Nucleus accumbens (tissue), 56 donors: ENCODE data around the gene NPLOC4.
"Not testable (repeated sequence)": the region's sequence is repeated elsewhere in the genome, so short reads cannot be mapped to it uniquely, and the experiment has no call there.

Source experiments
- DNase-seq, 56 donors: peaks; one replicate each; lab custom pipeline; 2025; lab: John Stamatoyannopoulos, UW

The NPLOC4 gene

GRCh38 chr17:81539571-81539900, 97.4 kb downstream of the NPLOC4 start:
- no peak for DNase-seq

- DNase-seq: no peak
Observed at GRCh38 chr17:81538651-81539570, 98.0 kb downstream of the NPLOC4 start.

GRCh38 chr17:81537856-81538555, 98.9 kb downstream of the NPLOC4 start:
- no peak for DNase-seq

- peak in 1 of 56 donors; percentile 11 for DNase-seq
Observed at GRCh38 chr17:81537343-81537855, 99.5 kb downstream of the NPLOC4 start.

- no peak for DNase-seq
Observed at GRCh38 chr17:81536299-81537290, 100.3 kb downstream of the NPLOC4 start.

- no peak for DNase-seq
Observed at GRCh38 chr17:81535480-81536298, 101.2 kb downstream of the NPLOC4 start.

GRCh38 chr17:81535007-81535328, 101.9 kb downstream of the NPLOC4 start:
- no peak for DNase-seq

GRCh38 chr17:81534157-81535006, 102.5 kb downstream of the NPLOC4 start:
- no peak for DNase-seq

GRCh38 chr17:81533339-81534141, 103.4 kb downstream of the NPLOC4 start:
- no peak for DNase-seq

GRCh38 chr17:81532490-81533287, 104.2 kb downstream of the NPLOC4 start:
- no peak for DNase-seq

GRCh38 chr17:81531998-81532404, 104.9 kb downstream of the NPLOC4 start:
- not testable (repeated sequence) for DNase-seq

- not testable (repeated sequence) for DNase-seq
Observed at GRCh38 chr17:81531013-81531412, 105.9 kb downstream of the NPLOC4 start.

- DNase-seq: no peak
Observed at GRCh38 chr17:81529437-81529803, 107.5 kb downstream of the NPLOC4 start.

- no peak for DNase-seq
Observed at GRCh38 chr17:81528651-81529436, 108.1 kb downstream of the NPLOC4 start.

GRCh38 chr17:81528384-81528650, 108.6 kb downstream of the NPLOC4 start:
- no peak for DNase-seq

GRCh38 chr17:81527591-81528383, 109.1 kb downstream of the NPLOC4 start, which contains the start of gene FSCN2:
Gene FSCN2 (plus strand): TSS chr17:81528377. CDS start chr17:81528532, 155 bp downstream.
- no peak for DNase-seq
